DOHH2 (cell line): ENCODE data around the gene TAP2.

Source experiments
- EZH2phosphoT487 ChIP-seq: fragments of 200-600 bp; sonication (generic); IDR thresholded peaks from 2 replicates; pipeline ENCODE4 v1.6.1; 2017; ENCODE audit warnings: borderline replicate concordance, mild to moderate bottlenecking, antibody characterized with exemption, low read length, moderate library complexity, mixed read lengths
- TF ChIP-seq, protein P1 (sequence below): fragments of 200-600 bp; sonication (generic); IDR thresholded peaks from one replicate; pipeline ENCODE4 v1.5.1; 2014; ENCODE audit warnings: antibody characterized with exemption, mild to moderate bottlenecking, low read depth, low read length; ENCODE audit not compliant: poor library complexity, severe bottlenecking

GRCh38 chr6:32887616-32888015, 49.1 kb upstream of the TAP2 start:
- TF ChIP-seq, protein P1, sequence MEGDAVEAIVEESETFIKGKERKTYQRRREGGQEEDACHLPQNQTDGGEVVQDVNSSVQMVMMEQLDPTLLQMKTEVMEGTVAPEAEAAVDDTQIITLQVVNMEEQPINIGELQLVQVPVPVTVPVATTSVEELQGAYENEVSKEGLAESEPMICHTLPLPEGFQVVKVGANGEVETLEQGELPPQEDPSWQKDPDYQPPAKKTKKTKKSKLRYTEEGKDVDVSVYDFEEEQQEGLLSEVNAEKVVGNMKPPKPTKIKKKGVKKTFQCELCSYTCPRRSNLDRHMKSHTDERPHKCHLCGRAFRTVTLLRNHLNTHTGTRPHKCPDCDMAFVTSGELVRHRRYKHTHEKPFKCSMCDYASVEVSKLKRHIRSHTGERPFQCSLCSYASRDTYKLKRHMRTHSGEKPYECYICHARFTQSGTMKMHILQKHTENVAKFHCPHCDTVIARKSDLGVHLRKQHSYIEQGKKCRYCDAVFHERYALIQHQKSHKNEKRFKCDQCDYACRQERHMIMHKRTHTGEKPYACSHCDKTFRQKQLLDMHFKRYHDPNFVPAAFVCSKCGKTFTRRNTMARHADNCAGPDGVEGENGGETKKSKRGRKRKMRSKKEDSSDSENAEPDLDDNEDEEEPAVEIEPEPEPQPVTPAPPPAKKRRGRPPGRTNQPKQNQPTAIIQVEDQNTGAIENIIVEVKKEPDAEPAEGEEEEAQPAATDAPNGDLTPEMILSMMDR = no peak
- no peak for TF ChIP-seq EZH2phosphoT487
